Heart right ventricle (tissue), 16 donors: ENCODE results near the gene RNPEP. TPM values are rescaled to one million over a fixed set of nuclear protein-coding genes. Genes with fewer than 3 reads are reported as not detected.
A peak's percentile ranks its signal among the peaks of the same experiment; 100 is the strongest.

Experiments
- ATAC-seq, 8 donors: fragments of 200-7000 bp; cut with Tn5 transposase; one replicate each; pipeline ENCODE4 v1.9.1; 2020; ENCODE audit warnings: mild to moderate bottlenecking in 8 of 8, moderate library complexity in 8 of 8, moderate number of reproducible peaks in 1 of 8
- DNase-seq, 2 donors: peaks; one replicate each; pipeline ENCODE4 v3.0.0-alpha.2; 2020
- H3K27ac ChIP-seq, 10 donors: fragments of 200-600 bp; sonication (generic) in 2 of 10; one replicate each; pipeline versions ENCODE4 v1.5.0 to v1.8.0; 2020 to 2022; ENCODE audit warnings: mild to moderate bottlenecking in 3 of 10
- H3K27me3 ChIP-seq, 7 donors: fragments of 200-600 bp; one replicate each; pipeline ENCODE4 v1.8.0; 2021 to 2022; ENCODE audit warnings: mild to moderate bottlenecking in 2 of 7
- H3K36me3 ChIP-seq, 9 donors: fragments of 200-600 bp; sonication (generic) in 1 of 9; one replicate each; pipeline versions ENCODE4 v1.5.0 to v1.8.0; 2020 to 2022; ENCODE audit warnings: mild to moderate bottlenecking in 2 of 9
- H3K4me1 ChIP-seq, 9 donors: fragments of 200-600 bp; sonication (generic) in 1 of 9; one replicate each; pipeline versions ENCODE4 v1.5.0 to v1.8.0; 2020 to 2022; ENCODE audit warnings: mild to moderate bottlenecking in 4 of 9
- H3K4me3 ChIP-seq, 10 donors: fragments of 200-600 bp; sonication (generic) in 2 of 10; one replicate each; pipeline versions ENCODE4 v1.5.0 to v1.8.0; 2020 to 2022; ENCODE audit warnings: mild to moderate bottlenecking in 7 of 10, moderate library complexity in 2 of 10
- H3K9me3 ChIP-seq, 11 donors: fragments of 200-600 bp in 10 of 11; sonication (generic) in 2 of 11; one replicate each; pipeline versions ENCODE4 v1.5.0 to v1.8.0; 2013 to 2022; ENCODE audit warnings: mild to moderate bottlenecking in 2 of 11, control low read depth in 1 of 11, moderate library complexity in 1 of 11
- WGBS, 2 donors: extraction: QIAGEN DNeasy Blood & Tissue Kit; methylation state at CpG; one replicate each; pipeline ENCODE4 v1.1.7; 2013; ENCODE audit warnings: inconsistent platforms in 1 of 2; 5-methylcytosine and 5-hydroxymethylcytosine counted together
- intact Hi-C, 10 donors: fragments of 100-400 bp; cut with DNase I; formaldehyde crosslinking; loops; one replicate each; pipeline versions ENCODE4 v1.11.1 to v1.14.2; 2022
- polyA plus RNA-seq, 2 donors: library from polyadenylated mRNA; stranded (reverse); fragments of 200-250 nt; gene quantifications; one replicate each; pipeline ENCODE4 v1.2.3, GENCODE V29; 2013
- total RNA-seq, 10 donors: library from RNA; stranded (reverse); fragmentation: NEBNext Ultra II Directional in 3 of 10; extraction: Animal tissue kit (Norgen Biotek cat#: 25700) in 3 of 10; gene quantifications; one replicate each; pipeline versions ENCODE4 v1.2.1 to v1.2.4, GENCODE V29; 2021 to 2023
- TF ChIP-seq, protein P1 (sequence below), 9 donors: fragments of 200-600 bp; sonication (generic) in 2 of 9; IDR thresholded peaks; one replicate each; pipeline versions ENCODE4 v1.5.0 to v1.8.0; 2021 to 2022; ENCODE audit warnings: antibody characterized with exemption in 9 of 9, mild to moderate bottlenecking in 5 of 9, moderate library complexity in 1 of 9
- donor health status: Arrhythmogenic right ventricular cardiomyopathy.
- donor health status: ischemic (EF 13 %, LVEDD 7.1; RV severe dilation, severe dysfunction).
- donor health status: healthy with polysubstance abuse.
- donor health status: DM: no; HTN: yes; CAD: no.
- donor health status: DM: no; HTN: no; CAD: no.
- donor health status: ischemic (EF 25% LVEDD 6.9; RV normal size, moderate dysfunction).
- donor health status: ischemic (EF 25% LVEDD 5.7; RV mildly dilated, moderate dysfunction).
- donor health status: healthy.
- donor health status: DM: yes; HTN: yes; CAD: no.
- donor health status: Ischemic cardiomyopathy.
- donor health status: ischemic (EF 35%, LVEDD 5.7; RV mildly dilated, moderate dysfunction).
- donor health status: nonischemic (EF 11% LVEDD 7.7; RV severe dilation, severe dysfunction).
- donor health status: DM: yes; HTN: yes; CAD: no.
- donor health status: PGD.
- donor health status: ischemic (EF 29% LVEDD 5.4; RV normal size, mild dysfunction).
- donor health status: nonischemic (EF 23%, LVEDD 6.1; RV moderate dilation, normal function).

Gene RNPEP
- total and polyA plus RNA-seq, 12 donors: 11.1 to 27.4 (median 15.7) TPM

DNA sequence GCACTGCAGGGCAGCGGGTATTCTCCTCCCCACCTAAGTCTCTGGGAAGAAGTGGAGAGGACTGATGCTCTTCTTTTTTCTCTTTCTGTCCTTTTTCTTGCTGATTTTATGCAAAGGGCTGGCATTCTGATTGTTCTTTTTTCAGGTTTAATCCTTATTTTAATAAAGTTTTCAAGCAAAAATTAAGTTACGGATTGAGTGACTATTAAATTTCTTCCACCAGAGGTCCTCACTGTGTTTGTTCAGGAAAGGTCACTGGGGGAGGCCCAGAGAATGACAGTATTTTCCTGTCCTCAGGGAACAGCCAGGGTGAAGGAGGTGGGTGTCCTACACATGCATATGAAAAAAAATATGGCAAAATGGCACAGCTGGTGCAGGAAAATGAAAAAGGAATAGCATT, 23.5 kb downstream of the RNPEP start:
- Histone ChIP-seq H3K27me3 (no peaks in the 10 kb centered on the region), H3K36me3 (peaks cover 0 to 80% (median 34%) of the 10 kb centered on the region in 9 donors), H3K4me3 (no peak overlapping the region), H3K27ac (no peak overlapping the region), H3K4me1 (peaks cover 0 to 18% (median 5%) of the 10 kb centered on the region in 9 donors), H3K9me3 (no peaks in the 10 kb centered on the region)
- TF ChIP-seq, protein P1, sequence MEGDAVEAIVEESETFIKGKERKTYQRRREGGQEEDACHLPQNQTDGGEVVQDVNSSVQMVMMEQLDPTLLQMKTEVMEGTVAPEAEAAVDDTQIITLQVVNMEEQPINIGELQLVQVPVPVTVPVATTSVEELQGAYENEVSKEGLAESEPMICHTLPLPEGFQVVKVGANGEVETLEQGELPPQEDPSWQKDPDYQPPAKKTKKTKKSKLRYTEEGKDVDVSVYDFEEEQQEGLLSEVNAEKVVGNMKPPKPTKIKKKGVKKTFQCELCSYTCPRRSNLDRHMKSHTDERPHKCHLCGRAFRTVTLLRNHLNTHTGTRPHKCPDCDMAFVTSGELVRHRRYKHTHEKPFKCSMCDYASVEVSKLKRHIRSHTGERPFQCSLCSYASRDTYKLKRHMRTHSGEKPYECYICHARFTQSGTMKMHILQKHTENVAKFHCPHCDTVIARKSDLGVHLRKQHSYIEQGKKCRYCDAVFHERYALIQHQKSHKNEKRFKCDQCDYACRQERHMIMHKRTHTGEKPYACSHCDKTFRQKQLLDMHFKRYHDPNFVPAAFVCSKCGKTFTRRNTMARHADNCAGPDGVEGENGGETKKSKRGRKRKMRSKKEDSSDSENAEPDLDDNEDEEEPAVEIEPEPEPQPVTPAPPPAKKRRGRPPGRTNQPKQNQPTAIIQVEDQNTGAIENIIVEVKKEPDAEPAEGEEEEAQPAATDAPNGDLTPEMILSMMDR (IDR thresholded peaks at IDR 0.05): peak in 8 of 9 donors; percentile 7 to 57 (median 40)
- DNase-seq (no peak), ATAC-seq (no peak)
- intact Hi-C loops: loop anchor here in 6 of 10 donors (5.0 kb wide), 3 partner anchors 111 to 131 kb away; no protein-coding TSS in a partner anchor
- 71 to 82% methylated on average over 2 of the region's 2 CpGs for WGBS, 2 donors

DNA sequence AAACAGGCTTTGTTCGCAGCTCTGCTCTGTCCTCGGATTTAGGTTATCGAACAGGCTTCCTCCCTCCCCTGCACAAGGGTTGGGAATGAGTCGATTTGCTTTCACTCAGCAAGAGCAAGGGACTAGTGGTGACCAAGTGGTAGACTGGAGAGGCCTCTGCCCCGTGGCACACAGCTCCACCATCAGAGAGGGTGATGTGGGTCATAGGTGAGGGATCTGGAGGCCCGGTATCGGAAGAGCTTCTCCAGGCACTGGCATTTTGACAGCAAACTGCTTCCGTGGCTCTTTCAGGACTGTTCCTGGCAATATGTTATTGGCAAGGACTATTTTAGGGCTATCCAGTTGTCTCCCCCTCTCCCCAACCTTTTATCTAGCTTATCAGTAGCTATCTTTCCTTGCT, 24.9 kb downstream of the RNPEP start:
- H3K4me3 ChIP-seq: no peak overlapping the region
- DNase-seq: no peak
- peaks cover 0 to 66% (median 23%) of the 10 kb centered on the region in 9 donors for H3K36me3 ChIP-seq
- no peaks in the 10 kb centered on the region for H3K9me3 ChIP-seq
- no peak overlapping the region for H3K27ac ChIP-seq
- TF ChIP-seq, protein P1 (IDR thresholded peaks at IDR 0.05): no peak
- H3K27me3 ChIP-seq: no peaks in the 10 kb centered on the region
- intact Hi-C loops: loop anchor here in 6 of 10 donors (5.0 kb wide), 3 partner anchors 110 to 130 kb away; no protein-coding TSS in a partner anchor
- peaks cover 0 to 18% (median 5%) of the 10 kb centered on the region in 9 donors for H3K4me1 ChIP-seq
- ATAC-seq: no peak
- 53 to 59% methylated on average over 8 of the region's 8 CpGs for WGBS, 2 donors

DNA sequence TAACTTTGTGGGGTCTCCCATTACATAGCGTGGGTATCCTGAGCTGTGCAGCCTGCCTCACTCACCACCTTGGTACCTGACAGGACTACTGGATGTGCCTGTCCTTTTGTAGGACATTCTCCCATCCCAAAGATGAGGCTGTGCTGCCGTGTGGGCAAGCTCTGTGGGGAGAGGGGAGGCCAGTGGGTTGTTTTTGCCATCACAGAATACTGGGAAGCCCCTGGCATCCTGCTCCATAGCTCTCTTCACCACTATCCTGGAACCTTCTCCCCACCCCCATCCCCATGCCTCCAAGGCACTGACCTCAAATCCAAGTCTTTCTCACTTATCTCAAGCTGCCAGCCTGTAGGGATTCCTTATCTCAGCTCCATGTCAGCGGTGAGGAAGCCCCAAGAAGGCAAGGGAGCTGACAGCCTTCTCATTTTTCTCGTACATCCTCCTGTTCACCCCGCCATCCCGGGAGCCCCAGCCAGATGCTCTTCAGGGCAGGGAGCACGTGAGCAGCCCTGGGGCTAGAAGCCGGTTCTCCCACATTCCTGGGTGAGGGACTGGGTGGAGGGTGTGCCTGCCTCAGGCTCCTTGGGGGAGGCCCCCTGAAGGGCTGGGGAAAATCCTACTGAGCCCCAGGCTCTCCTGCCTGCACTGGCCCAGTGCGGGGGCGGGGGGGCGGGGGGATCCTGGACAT, 25.5 kb downstream of the RNPEP start:
- WGBS, 2 donors: 63 to 79% methylated on average over 10 to 11 of the region's 11 CpGs
- Histone ChIP-seq H3K27me3 (no peaks in the 10 kb centered on the region), H3K9me3 (no peaks in the 10 kb centered on the region), H3K27ac (no peak overlapping the region), H3K4me3 (no peak overlapping the region), H3K4me1 (peaks cover 0 to 18% (median 5%) of the 10 kb centered on the region in 9 donors), H3K36me3 (peaks cover 0 to 60% (median 23%) of the 10 kb centered on the region in 9 donors)
- intact Hi-C loops: loop anchor here in 7 of 10 donors (2.0 to 5.0 kb wide), 4 partner anchors 109 to 129 kb away; no protein-coding TSS in a partner anchor
- TF ChIP-seq, protein P1 (IDR thresholded peaks at IDR 0.05): no peak
- no peak for DNase-seq
- no peak for ATAC-seq

DNA sequence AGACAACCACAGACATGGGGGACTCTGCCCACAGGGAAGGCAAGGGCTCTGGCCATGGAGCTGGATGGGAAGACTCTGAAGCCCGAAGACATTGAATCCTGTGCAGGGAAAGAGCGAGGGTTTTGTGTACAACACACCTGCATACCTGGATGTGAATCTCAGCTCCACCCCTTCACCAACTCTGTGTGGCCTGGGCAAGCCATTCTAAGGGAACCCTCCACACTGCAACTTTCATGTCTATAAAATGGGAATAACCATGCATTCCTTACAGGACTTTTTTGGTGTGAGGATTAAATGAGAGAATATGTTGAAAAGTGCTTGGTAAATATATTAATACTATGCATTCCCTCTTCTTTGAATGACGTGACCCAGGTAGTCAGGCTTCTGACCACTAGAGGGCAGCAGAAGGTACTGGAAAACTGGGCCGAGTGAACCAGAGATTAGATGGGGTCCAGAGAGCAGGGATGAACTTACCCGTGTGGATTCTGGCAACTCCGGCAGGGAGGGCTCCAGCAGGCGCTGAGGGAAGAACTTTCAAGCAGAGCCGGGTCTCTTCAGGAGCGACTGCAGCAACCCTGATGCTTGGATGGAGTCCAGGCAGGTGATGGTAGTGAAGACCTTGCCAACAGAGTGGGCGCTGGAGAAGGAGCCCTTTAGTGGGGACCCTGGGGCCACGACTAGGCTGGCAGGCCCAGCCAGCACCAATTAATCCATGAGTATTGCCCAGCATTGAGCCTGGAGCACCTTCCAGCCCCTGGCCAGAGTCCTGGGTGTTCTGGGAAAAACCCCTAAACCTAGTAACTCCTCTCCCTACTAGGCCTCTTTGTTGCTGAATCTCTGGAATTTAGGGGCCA, 27.1 kb downstream of the RNPEP start:
- TF ChIP-seq, protein P1 (IDR thresholded peaks at IDR 0.05): peak; percentile 70 to 91 (median 86)
- Histone ChIP-seq H3K27ac (peak overlapping the region in 4 of 10 donors; percentile 18 to 72 (median 36)), H3K4me3 (no peak overlapping the region), H3K36me3 (peaks cover 0 to 44% (median 9%) of the 10 kb centered on the region in 9 donors), H3K27me3 (no peaks in the 10 kb centered on the region), H3K9me3 (no peaks in the 10 kb centered on the region), H3K4me1 (peaks cover 0 to 18% (median 5%) of the 10 kb centered on the region in 9 donors)
- DNase-seq: peak; percentile 26 to 80
- WGBS, 2 donors: 21 to 22% methylated on average over 11 of the region's 11 CpGs
- intact Hi-C loops: loop anchor here (1.0 to 5.0 kb wide), 7 partner anchors 108 to 128 kb away; no protein-coding TSS in a partner anchor
- ATAC-seq: peak; percentile 46 to 83 (median 74)
